NCI-H1092 (cell line): ENCODE data around the gene CACNA2D1.

Experiments
- DNase-seq: peaks from one replicate; lab custom pipeline; 2025; lab: John Stamatoyannopoulos, UW

The CACNA2D1 gene

GRCh38 chr7:82343716-82344115, 99.9 kb downstream of the CACNA2D1 start:
- no peak for DNase-seq

GRCh38 chr7:82339958-82340357, 103.6 kb downstream of the CACNA2D1 start:
- no peak for DNase-seq

- DNase-seq = peak; percentile 97
Observed at GRCh38 chr7:82335927-82336326, 107.7 kb downstream of the CACNA2D1 start.

DNA sequence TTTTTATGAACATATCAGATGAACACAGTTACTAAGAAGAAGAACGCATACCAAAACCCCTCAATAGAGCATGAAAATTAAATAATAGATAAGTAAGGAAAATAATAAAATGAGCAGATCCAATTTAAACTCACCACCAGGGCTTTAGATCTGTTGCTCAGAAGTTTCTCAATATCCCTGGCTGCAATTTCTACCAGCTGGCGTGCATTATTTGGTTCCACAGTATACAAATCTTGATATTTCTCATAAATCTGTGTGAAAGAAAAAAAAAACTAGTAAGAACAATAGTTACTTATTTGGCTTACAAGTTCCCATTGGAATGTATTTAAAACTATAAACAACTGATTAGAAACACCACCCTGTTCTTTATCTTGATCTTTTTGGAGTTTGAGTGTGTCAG, 108.6 kb downstream of the CACNA2D1 start:
- DNase-seq = no peak

- no peak for DNase-seq
Observed at GRCh38 chr7:82331234-82331633, 112.3 kb downstream of the CACNA2D1 start.

DNA sequence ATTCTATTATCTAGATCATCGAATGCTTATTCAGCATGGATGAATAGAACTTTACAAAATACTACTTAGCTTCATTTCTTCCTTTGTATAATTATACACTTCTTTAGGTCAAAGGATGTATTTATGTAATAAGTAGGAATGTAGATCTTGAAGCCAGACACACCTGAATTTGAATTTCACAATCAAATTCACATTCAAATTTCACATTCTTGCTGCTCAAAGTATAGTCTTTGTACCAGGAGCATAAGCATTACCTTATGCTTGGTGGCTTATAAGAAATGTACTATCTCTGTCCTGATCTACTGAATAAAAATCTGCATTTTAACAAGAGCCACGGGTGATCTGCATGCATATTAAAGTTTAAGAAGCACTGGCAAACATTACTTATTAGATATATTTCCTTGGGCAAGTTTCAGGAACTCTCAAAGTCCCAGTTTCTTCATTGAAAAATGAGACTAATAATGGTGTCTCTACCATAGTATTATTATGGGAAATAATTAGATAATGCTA, 112.8 kb downstream of the CACNA2D1 start:
- no peak for DNase-seq

GRCh38 chr7:82327898-82328297, 115.7 kb downstream of the CACNA2D1 start:
- no peak for DNase-seq

- DNase-seq = no peak
Observed at GRCh38 chr7:82325416-82325815, 118.2 kb downstream of the CACNA2D1 start.

DNA sequence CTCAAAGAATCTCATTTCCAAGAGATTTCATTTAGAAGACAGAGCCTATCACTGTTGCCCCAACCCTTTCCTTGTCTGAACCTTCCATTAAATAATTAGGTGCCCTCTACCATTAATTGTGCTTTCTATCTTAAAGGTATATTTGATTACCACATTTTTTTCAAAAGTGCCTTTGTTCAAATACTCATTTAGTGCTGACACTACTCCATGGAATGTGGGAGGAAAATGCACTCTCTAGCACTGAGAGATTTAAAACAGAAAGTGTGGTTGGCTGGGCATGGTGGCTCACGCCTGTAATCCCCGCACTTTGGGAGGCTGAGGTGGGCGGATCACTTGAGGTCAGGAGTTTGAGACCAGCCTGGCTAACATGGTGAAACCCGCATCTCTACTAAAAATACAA, 119.8 kb downstream of the CACNA2D1 start:
- DNase-seq = no peak

DNA sequence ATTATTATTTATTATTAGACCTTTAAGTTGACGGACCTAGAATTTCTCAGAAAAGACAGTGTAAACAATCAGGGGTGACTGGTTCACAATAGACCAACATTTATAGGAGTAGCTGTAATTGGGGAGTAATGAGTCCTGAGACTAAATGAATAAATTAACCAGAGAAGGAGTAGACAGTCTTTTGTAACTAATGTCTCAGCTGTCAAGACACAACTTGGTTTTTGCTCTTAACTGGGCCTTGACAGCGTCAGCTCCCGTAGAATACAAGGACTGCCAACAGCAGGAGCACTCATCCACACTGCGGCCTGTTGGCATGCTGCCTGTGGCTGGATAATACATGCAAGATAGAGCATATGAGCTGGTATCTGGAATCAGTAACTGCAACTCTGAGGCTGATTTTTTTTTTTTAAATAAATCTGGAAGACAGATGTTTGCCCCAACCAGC, 123.9 kb downstream of the CACNA2D1 start:
- peak; percentile 93 for DNase-seq

GRCh38 chr7:82318786-82319185, 124.8 kb downstream of the CACNA2D1 start:
- DNase-seq = no peak

GRCh38 chr7:82317760-82318159, 125.8 kb downstream of the CACNA2D1 start:
- DNase-seq = no peak

GRCh38 chr7:82317257-82317721, 126.3 kb downstream of the CACNA2D1 start:
- no peak for DNase-seq

DNA sequence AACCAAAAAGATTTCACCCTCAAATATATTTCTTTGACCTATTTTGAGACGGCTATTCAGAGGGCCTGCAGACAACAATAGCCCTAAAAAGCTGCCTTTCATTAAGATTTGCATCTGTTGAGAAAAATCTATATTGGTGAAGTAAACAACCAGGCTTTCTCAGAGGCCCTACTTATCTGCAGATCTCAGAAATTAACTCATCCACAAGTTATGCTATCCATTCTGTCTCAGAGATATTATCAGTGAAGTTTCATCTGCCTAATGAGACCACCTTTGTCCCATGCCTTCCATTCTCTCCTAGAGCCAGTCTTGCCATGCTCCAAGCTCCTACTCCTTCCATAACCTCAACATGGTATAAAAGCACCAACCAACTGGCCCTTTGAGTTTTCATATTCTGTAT, 130.3 kb downstream of the CACNA2D1 start:
- DNase-seq = no peak

- no peak for DNase-seq
Observed at GRCh38 chr7:82312646-82313045, 130.9 kb downstream of the CACNA2D1 start.

GRCh38 chr7:82305347-82306005, 138.1 kb downstream of the CACNA2D1 start:
- no peak for DNase-seq

GRCh38 chr7:82294865-82295264, 148.7 kb downstream of the CACNA2D1 start:
- DNase-seq = no peak

DNA sequence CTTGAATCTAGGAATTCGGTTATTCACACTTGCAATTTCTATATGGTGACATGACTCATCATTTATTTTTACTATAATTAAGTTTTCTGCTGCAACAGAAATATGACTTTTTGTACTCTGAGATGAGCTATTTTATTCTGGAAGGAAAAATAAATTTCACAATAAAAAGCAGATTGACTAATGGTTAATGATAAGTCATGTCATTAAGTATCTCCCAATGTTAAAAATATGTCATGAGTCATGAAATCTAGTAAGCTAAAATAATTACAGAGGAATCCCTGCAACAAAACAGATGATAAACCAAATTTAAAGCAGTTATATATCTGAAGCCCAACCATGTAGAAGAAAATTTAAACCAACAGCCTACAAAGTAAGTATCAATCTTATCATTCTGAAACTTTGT, 149.2 kb downstream of the CACNA2D1 start:
- no peak for DNase-seq

DNA sequence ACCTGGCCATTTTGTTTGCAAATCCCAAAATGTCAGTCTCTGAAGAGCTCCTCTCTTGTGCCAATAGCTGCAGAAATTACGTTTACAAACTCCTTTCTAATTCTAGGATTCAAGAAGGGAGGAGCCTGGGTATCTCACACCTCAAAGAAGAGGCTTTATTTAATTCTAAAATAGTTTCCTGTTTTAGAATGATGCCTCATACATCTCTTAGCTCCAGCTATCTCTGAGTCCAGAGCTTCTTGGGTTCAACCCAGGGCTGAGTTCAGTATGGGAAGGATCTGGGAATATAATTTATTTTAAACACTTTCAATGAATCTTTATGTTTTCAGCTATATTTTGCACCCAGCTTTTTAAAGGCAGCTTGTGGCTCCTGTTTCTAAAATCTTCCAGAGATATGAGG, 150.1 kb downstream of the CACNA2D1 start:
- DNase-seq = no peak

DNA sequence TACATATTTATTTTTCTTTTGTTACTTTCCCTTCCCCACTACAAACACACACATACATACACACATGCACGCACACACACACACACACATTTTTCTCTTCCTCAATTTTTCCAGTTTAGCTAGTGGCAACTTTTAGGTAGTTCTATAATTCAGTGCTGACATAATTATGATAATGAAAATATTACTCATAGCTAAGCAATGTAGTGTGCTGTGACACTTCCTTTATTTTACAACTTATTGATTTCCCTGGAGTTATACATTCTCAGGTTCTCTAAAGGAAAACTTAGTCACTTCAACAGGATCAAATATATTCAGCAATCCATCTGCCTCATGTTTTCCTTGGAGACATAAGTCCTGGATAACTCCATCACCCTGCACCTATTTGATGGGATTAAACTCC, 151.6 kb downstream of the CACNA2D1 start:
- DNase-seq = no peak

DNA sequence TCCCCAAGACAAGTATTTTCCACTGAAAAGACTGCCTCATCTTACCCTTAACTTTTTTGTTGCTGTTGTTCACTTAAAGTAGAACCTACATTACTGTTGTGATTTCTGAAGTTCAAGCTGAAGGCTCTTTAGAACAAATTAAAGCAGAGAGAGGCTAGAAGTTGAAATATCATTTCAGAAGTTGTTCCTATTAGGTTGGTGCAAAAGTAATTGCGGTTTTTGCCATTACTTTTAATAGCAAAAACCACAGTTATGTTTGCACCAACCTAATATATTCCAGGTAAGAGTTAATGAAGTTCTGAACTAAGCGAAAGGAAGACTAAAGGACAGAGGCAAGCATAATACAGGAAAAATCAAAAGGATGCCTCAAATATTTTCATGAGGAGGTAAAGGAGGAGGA, 153.7 kb downstream of the CACNA2D1 start:
- no peak for DNase-seq

GRCh38 chr7:82289152-82289535, 154.4 kb downstream of the CACNA2D1 start:
- no peak for DNase-seq

DNA sequence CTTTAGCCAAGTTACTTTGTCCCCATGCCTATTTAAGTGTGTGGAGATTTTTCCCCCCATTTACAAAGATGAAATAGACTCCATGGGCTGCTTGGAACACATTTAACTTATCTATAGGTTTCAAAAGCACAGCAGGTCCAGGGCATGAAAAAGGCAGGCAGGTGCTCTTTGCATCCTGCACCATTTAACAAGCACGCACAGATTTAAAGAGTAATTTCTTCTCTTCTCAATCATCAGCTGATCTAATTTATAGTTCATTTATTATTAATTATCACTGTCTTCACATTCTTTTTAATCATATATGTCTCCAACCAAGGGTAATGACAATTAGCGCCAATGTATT, 156.8 kb downstream of the CACNA2D1 start:
- DNase-seq = no peak

DNA sequence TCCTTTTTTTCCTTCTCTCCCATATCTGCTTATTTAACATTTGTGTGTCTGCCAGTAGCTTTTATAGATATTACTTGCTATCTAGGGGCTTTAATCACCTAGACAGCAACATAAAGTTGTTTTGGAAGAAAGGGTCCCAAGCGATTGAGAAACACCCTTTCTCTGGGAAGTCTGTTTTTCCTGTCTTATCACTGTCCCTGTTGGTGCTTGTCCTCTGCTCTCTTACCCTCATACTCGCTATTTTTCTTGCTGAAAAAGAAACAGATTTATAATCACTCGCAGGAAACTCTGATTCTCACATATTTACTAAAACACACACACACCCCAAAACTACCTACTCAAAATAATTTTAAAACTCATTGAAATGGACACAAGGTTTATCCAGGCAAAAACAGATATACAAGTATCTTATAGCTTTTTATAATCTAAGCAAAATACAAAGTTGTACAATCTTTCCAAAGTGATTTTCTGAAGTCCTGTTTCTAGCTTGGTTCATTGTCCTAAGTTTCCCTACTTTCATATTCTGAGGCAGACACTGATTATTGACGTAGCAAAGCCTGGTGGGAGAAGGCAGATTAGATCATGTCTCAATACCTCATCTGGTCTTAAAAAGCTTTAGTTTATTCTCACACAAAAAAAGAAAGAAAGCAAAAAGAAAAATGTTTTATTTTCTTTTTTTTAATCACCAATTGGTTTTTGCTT, 157.3 kb downstream of the CACNA2D1 start:
- no peak for DNase-seq
